KOPT-K1 (cell line): ENCODE measurements around the gene TUNAR.
"Not testable (repeated sequence)": the region's sequence is repeated elsewhere in the genome, so short reads cannot be mapped to it uniquely, and the experiment has no call there.

Source experiments
- H3K27ac ChIP-seq: fragments of 200-600 bp; sonication (generic); 2 replicates; pipeline ENCODE4 v1.5.1; 2016; ENCODE audit warnings: antibody characterized with exemption, mild to moderate bottlenecking, low read depth, low read length; ENCODE audit not compliant: poor library complexity, severe bottlenecking
- H3K36me3 ChIP-seq: fragments of 200-600 bp; sonication (generic); 2 replicates; pipeline ENCODE4 v1.5.1; 2017; ENCODE audit warnings: antibody characterized with exemption, mild to moderate bottlenecking, low read length, moderate library complexity; ENCODE audit not compliant: insufficient read depth
- H3K9me3 ChIP-seq: fragments of 200-600 bp; sonication (generic); 2 replicates; pipeline ENCODE4 v1.5.1; 2017; ENCODE audit warnings: antibody characterized with exemption, low read length, mild to moderate bottlenecking; ENCODE audit not compliant: insufficient read depth, poor library complexity, severe bottlenecking

TUNAR gene

GRCh38 chr14:95958105-95958504 is 81.5 kb downstream of the TUNAR start:
- Histone ChIP-seq H3K27ac (no peak overlapping the region), H3K36me3 (no peaks in the 10 kb centered on the region), H3K9me3 (no peaks in the 10 kb centered on the region)

- Histone ChIP-seq H3K9me3 (no peaks in the 10 kb centered on the region), H3K36me3 (no peaks in the 10 kb centered on the region), H3K27ac (no peak overlapping the region)
Measured at GRCh38 chr14:95959317-95959716, 82.7 kb downstream of the TUNAR start.

GRCh38 chr14:95961481-95961880 is 84.8 kb downstream of the TUNAR start:
- Histone ChIP-seq H3K9me3 (peaks cover 5% of the 10 kb centered on the region), H3K36me3 (no peaks in the 10 kb centered on the region), H3K27ac (no peak overlapping the region)

- Histone ChIP-seq H3K9me3 (peaks cover 5% of the 10 kb centered on the region), H3K36me3 (no peaks in the 10 kb centered on the region), H3K27ac (no peak overlapping the region)
Measured at GRCh38 chr14:95964901-95965300, 88.3 kb downstream of the TUNAR start.

GRCh38 chr14:95968048-95968447 is 91.4 kb downstream of the TUNAR start:
- H3K9me3 ChIP-seq, H3K27ac ChIP-seq, H3K36me3 ChIP-seq: not testable (repeated sequence)
